Lower lobe of right lung (tissue), 2 donors: Measurements from ENCODE around the gene FOXK2. TPM values are rescaled to one million over a fixed set of nuclear protein-coding genes. Genes with fewer than 3 reads are reported as not detected.

Experiments
- ATAC-seq, 2 donors: fragments of 200-7000 bp; cut with Tn5 transposase; one replicate each; pipeline ENCODE4 v1.9.1; 2020 to 2022; ENCODE audit warnings: mild to moderate bottlenecking in 2 of 2, moderate library complexity in 2 of 2
- DNase-seq: peaks from one replicate; pipeline ENCODE4 v3.0.0-alpha.2; 2020
- H3K27ac ChIP-seq: fragments of 200-600 bp; one replicate; pipeline ENCODE4 v1.8.0; 2022
- H3K27me3 ChIP-seq: fragments of 200-600 bp; one replicate; pipeline ENCODE4 v1.8.0; 2022; ENCODE audit warnings: low read depth
- H3K36me3 ChIP-seq: fragments of 200-600 bp; one replicate; pipeline ENCODE4 v1.8.0; 2022; ENCODE audit warnings: mild to moderate bottlenecking
- H3K4me1 ChIP-seq: fragments of 200-600 bp; one replicate; pipeline ENCODE4 v1.8.0; 2022
- H3K4me3 ChIP-seq: fragments of 200-600 bp; one replicate; pipeline ENCODE4 v1.8.0; 2022; ENCODE audit warnings: mild to moderate bottlenecking
- H3K9me3 ChIP-seq: fragments of 200-600 bp; one replicate; pipeline ENCODE4 v1.8.0; 2022
- intact Hi-C: fragments of 100-400 bp; cut with DNase I; formaldehyde crosslinking; loops from one replicate; pipeline ENCODE4 v1.11.0; 2022
- total RNA-seq: library from RNA; stranded (reverse); fragmentation: NEBNext Ultra II Directional; extraction: Animal tissue kit (Norgen Biotek cat#: 25700); gene quantifications from one replicate; pipeline ENCODE4 v1.2.1, GENCODE V29; 2021
- TF ChIP-seq, protein P1 (sequence below): fragments of 200-600 bp; IDR thresholded peaks from one replicate; pipeline ENCODE4 v1.8.0; 2022; ENCODE audit warnings: antibody characterized with exemption, mild to moderate bottlenecking
- donor health status: DM: no; HTN: yes; CAD: no; lungs with severe emphysema.

FOXK2 gene
- total RNA-seq, 1 donor from 2014 or later: 60.1 TPM

DNA sequence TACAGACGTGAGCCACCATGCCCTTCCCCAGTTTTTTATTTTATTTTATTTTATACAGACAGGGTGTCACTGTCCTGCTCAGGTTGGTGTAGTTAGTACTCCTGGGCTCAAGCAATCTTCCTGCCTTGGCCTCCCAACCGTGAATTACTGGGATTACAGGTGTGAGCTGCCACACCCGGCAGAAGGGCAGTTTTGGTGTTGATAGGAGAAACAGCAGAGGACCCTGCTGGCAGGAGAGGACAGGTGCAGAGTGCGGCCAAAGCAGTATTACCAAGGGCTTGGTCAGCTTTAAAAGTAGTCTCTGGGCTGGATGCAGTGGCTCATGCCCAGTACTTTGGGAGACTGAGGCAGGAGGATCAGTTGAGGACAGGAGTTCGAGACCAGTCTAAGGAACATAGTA lies 22.9 kb downstream of the FOXK2 start:
- Histone ChIP-seq H3K27ac (no peak overlapping the region), H3K36me3 (peaks cover 4% of the 10 kb centered on the region), H3K9me3 (no peaks in the 10 kb centered on the region), H3K4me1 (peaks cover 33% of the 10 kb centered on the region), H3K4me3 (no peak overlapping the region), H3K27me3 (no peaks in the 10 kb centered on the region)
- ATAC-seq (no peak), DNase-seq (no peak)
- TF ChIP-seq, protein P1, sequence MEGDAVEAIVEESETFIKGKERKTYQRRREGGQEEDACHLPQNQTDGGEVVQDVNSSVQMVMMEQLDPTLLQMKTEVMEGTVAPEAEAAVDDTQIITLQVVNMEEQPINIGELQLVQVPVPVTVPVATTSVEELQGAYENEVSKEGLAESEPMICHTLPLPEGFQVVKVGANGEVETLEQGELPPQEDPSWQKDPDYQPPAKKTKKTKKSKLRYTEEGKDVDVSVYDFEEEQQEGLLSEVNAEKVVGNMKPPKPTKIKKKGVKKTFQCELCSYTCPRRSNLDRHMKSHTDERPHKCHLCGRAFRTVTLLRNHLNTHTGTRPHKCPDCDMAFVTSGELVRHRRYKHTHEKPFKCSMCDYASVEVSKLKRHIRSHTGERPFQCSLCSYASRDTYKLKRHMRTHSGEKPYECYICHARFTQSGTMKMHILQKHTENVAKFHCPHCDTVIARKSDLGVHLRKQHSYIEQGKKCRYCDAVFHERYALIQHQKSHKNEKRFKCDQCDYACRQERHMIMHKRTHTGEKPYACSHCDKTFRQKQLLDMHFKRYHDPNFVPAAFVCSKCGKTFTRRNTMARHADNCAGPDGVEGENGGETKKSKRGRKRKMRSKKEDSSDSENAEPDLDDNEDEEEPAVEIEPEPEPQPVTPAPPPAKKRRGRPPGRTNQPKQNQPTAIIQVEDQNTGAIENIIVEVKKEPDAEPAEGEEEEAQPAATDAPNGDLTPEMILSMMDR: no peak
- intact Hi-C loops: no loop called here

DNA sequence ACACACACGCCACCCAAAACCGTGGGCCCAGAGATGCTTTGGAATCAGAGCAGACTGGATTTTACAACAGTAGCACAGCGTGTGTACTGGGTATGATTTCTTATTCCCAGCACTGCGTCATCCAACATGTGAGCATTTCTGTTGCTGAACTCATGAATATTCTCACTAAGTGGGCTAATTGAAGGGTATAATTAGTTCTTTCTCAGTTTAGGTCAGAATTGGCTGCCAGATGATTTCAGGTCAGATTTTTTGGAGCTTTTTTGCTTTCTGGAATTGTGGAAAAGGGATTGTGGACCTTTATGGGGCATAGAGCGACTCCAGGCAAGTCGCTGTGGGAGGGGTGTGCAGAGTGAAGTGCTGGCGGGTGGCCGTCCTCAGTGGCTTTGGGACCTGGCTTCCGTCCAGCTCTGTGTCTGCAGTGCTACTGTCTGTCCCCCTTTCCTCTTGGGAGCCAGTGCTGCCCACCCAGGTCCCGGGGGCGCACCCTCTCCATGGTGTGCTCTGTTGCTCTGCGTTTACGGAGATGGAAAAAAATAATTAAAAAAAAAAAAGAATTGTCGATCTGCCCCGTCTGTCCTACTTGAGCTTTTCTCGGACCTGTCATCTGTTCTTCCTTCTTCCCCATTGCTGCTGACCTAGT lies 25.0 kb downstream of the FOXK2 start:
- Histone ChIP-seq H3K9me3 (no peaks in the 10 kb centered on the region), H3K4me1 (peaks cover 41% of the 10 kb centered on the region), H3K27ac (no peak overlapping the region), H3K36me3 (peaks cover 4% of the 10 kb centered on the region), H3K27me3 (no peaks in the 10 kb centered on the region), H3K4me3 (no peak overlapping the region)
- DNase-seq: no peak
- ATAC-seq: no peak
- intact Hi-C loops: no loop called here
- TF ChIP-seq, protein P1: no peak

DNA sequence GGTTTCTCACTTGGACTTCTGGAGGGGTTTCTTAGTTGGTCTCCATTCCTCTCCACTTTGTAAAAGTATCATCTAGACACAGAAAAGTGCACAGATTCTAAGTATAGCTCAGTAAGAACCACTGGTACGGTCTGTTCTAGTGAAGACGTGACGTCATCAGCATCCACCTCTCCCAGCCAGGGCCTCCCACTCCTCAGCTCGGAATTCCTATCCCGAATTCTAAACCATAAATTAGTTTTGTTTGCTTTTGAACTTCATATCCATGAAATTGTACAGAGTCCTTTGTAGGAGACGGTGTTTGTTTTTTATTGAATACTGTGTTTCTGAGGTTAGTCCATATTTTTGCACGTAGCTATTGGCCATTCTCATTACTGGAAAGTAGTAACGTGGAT lies 25.5 kb downstream of the FOXK2 start:
- H3K27ac ChIP-seq: no peak overlapping the region
- peaks cover 4% of the 10 kb centered on the region for H3K36me3 ChIP-seq
- H3K27me3 ChIP-seq: no peaks in the 10 kb centered on the region
- intact Hi-C loops: no loop called here
- ATAC-seq (peak in 1 of 2 donors; percentile 48), DNase-seq (no peak)
- TF ChIP-seq, protein P1: no peak
- H3K4me3 ChIP-seq: no peak overlapping the region
- no peaks in the 10 kb centered on the region for H3K9me3 ChIP-seq
- H3K4me1 ChIP-seq: peaks cover 39% of the 10 kb centered on the region

DNA sequence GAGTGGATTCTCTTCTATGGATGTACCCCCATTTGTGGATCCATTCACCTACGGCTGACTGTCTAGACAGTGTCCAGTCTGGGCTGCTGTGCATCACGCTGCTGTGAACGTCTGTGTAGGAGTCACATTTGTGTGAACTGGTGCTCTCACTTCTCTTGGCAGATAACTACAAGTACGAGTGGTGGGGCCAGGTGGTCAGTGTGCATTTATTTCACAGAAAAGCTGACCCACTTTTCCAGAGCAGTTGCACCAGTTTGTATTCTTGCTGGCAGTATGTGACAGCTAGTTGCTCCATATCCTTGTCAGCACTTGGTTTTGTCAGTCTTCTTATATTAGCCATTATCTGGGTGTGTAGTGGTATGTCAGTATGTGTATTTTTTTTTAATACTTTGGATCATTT lies 28.4 kb downstream of the FOXK2 start:
- Histone ChIP-seq H3K36me3 (peaks cover 4% of the 10 kb centered on the region), H3K4me3 (no peak overlapping the region), H3K9me3 (no peaks in the 10 kb centered on the region), H3K27me3 (no peaks in the 10 kb centered on the region), H3K4me1 (peaks cover 42% of the 10 kb centered on the region), H3K27ac (no peak overlapping the region)
- no peak for ATAC-seq
- DNase-seq: no peak
- TF ChIP-seq, protein P1: no peak
- intact Hi-C loops: no loop called here

DNA sequence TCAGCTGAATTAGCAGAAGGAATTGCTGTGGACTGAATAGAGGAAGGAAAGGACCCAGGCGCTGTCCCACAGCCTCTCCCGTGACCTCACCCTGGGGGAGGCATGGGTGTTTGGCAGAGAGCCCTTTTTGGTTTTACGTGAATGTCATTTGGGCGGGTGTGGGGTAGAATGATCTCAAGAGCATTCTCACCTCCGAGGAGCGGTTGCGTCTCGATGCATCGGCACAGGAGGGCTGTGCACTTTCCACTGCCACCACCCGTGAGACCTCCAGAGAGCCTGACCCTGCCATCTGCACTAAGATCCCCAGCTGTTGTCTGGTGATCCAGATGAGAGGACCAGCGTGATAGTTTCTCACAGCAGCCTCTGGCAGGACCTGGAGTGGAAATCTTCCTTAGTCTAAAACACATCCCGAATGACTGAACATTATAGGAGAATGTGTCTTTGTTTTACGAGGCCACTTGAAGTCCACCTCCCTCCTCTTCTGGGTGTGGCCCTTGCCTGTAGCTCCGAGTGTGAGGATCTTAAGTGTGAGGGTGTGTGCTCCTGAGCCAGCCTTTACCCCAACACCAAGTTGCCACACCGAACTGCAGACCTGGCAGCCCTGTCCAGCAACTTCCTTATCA lies 29.3 kb downstream of the FOXK2 start:
- ATAC-seq: peak; percentile 59 to 72
- Histone ChIP-seq H3K36me3 (peaks cover 4% of the 10 kb centered on the region), H3K27ac (peak overlapping the region; percentile 20), H3K27me3 (no peaks in the 10 kb centered on the region), H3K4me1 (peaks cover 40% of the 10 kb centered on the region), H3K4me3 (no peak overlapping the region), H3K9me3 (no peaks in the 10 kb centered on the region)
- TF ChIP-seq, protein P1: no peak
- intact Hi-C loops: no loop called here
- DNase-seq: peak; percentile 62
